ENCODE measurements around the gene CD207. TPM values are rescaled to one million over a fixed set of nuclear protein-coding genes. Genes with fewer than 3 reads are reported as not detected.

Gene CD207
- total RNA-seq, 2 donors from 2014 or later, result 0.27 TPM; not detected in 1

- Histone ChIP-seq H3K9me3 (no peaks in the 10 kb centered on the region), H3K27me3 (replicated peaks; ENCODE audit: insufficient read depth) (no peaks in the 10 kb centered on the region), H3K36me3 (no peaks in the 10 kb centered on the region), H3K4me3 (no peak overlapping the region), H3K27ac (no peak overlapping the region), H3K4me1 (ENCODE audit: control insufficient read depth in 1 of 2, low read depth in 2 of 2) (peaks cover 0 to 10% of the 10 kb centered on the region in 2 donors)
- ATAC-seq (ENCODE audit: insufficient number of reproducible peaks, low FRiP score, low read depth) (no peak), DNase-seq (ENCODE audit: low spot score) (no peak)
- TF ChIP-seq CTCF (IDR thresholded peaks at IDR 0.05), result no peak
Measured at GRCh38 chr2:70785137-70785911, 50.3 kb downstream of the CD207 start.

DNA sequence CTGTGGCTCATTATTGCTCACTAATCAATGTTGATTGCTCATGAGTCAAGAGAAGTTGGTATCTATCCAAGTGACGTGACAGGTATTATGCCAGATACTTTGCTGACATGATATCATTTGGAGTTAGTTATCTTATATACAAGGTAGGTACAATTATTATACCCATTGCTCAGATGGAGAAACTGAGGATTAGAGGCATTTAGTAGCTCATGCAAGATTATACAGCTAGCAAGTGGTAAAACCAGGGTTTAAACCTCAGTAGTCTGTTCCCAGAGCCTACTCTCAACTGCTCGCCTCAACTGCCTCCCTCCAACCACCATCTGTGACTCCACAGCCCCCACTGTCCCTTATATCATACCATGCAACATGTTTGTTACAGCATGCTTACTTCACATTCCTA is 51.3 kb downstream of the CD207 start:
- peaks cover 0 to under 1% of the 10 kb centered on the region in 2 donors for H3K4me1 ChIP-seq (ENCODE audit: control insufficient read depth in 1 of 2, low read depth in 2 of 2)
- H3K4me3 ChIP-seq, result no peak overlapping the region
- no peak for TF ChIP-seq CTCF (IDR thresholded peaks at IDR 0.05)
- no peaks in the 10 kb centered on the region for H3K36me3 ChIP-seq
- no peaks in the 10 kb centered on the region for H3K27me3 ChIP-seq (replicated peaks; ENCODE audit: insufficient read depth)
- H3K9me3 ChIP-seq, result no peaks in the 10 kb centered on the region
- no peak for DNase-seq (ENCODE audit: low spot score)
- no peak overlapping the region for H3K27ac ChIP-seq
- ATAC-seq (ENCODE audit: insufficient number of reproducible peaks, low FRiP score, low read depth), result no peak

Other genes starting within 250 kb of the CD207 start
- 1 to 10 TPM in 1 of 2 donors, under 1 TPM in 1; 0.41 to 1.6 TPM for gene ADD2, start 67.6 kb downstream of the CD207 start, total RNA-seq
- gene FIGLA, start 45.2 kb downstream of the CD207 start, total RNA-seq, result not detected
- under 1 TPM in 1 of 2 donors, not detected in 1; 0.54 TPM for gene CLEC4F, start 15.2 kb downstream of the CD207 start, total RNA-seq
- gene VAX2, start 64.8 kb upstream of the CD207 start, total RNA-seq, result 1 to 10 TPM in 1 of 2 donors, under 1 TPM in 1; 0.56 to 1.9 TPM
- gene ATP6V1B1, start 100.1 kb upstream of the CD207 start, total RNA-seq, result 1 to 10 TPM; 1.4 to 4.4 TPM
- gene ANKRD53, start 142.8 kb upstream of the CD207 start, total RNA-seq, result 1 to 10 TPM in 1 of 2 donors, under 1 TPM in 1; 0.49 to 4.6 TPM
- gene TEX261, start 159.1 kb upstream of the CD207 start, total RNA-seq, result 10 to 100 TPM; 35.9 to 45.1 TPM
- 100 to 1,000 TPM in 1 of 2 donors, 10 to 100 TPM in 1; 46.6 to 125 TPM for gene NAGK, start 232.8 kb upstream of the CD207 start, total RNA-seq

All from thoracic aorta (tissue), 2 donors.